ENCODE results near the gene CDCA7L.

Gene CDCA7L, protein sequence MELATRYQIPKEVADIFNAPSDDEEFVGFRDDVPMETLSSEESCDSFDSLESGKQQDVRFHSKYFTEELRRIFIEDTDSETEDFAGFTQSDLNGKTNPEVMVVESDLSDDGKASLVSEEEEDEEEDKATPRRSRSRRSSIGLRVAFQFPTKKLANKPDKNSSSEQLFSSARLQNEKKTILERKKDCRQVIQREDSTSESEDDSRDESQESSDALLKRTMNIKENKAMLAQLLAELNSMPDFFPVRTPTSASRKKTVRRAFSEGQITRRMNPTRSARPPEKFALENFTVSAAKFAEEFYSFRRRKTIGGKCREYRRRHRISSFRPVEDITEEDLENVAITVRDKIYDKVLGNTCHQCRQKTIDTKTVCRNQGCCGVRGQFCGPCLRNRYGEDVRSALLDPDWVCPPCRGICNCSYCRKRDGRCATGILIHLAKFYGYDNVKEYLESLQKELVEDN

DNA sequence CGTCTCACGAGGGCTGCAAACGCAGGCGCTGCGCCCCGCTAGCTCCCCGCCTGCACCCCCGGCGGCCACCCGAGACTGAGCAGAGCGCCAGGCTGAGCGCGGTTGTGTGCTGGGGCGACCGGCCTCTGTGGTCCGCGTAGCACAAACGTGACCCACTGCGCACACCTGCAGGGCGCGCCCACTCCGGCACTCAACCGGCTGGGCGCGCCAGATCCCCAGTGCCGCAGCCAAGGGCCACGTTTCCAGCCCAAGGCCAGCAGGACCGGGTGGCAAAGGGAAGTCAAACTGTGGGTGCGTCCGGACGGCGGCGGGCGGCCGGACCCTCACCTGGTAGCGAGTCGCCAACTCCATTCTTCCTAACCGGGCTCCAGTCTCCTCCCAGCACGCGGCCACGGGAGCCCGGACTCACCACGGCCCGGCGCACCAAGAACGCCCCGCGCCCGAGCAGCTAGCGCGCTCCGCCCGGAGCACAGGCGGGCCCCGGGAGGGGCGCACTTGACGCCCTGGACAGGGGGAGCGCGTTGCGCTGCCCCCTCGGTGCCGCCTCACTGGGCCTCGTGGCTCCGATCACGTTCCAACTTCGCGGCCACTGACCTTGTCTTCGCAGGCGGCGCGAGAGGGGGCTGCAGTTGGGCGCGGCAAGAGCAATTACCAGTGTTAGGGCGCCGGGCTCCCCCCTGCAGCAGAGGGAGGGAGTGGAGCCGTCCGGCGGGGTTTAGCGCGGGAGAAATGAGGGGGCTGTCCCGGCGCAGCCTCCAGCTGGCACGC lies at the start of gene CDCA7L:
TSS of gene CDCA7L (minus strand) at position 446 of the 768 bp plus-strand sequence. CDS start at position 351, 95 bp downstream.
- peak; percentile 93 for DNase-seq (ENCODE audit: low spot score)

GRCh38 chr7:21986096-21986495 lies 40.4 kb upstream of the CDCA7L start:
- DNase-seq (ENCODE audit: low spot score): no peak

GRCh38 chr7:21984042-21984441 lies 38.3 kb upstream of the CDCA7L start:
- no peak for DNase-seq (ENCODE audit: low spot score)

GRCh38 chr7:21983056-21983455 lies 37.4 kb upstream of the CDCA7L start:
- DNase-seq (ENCODE audit: low spot score): no peak

DNA sequence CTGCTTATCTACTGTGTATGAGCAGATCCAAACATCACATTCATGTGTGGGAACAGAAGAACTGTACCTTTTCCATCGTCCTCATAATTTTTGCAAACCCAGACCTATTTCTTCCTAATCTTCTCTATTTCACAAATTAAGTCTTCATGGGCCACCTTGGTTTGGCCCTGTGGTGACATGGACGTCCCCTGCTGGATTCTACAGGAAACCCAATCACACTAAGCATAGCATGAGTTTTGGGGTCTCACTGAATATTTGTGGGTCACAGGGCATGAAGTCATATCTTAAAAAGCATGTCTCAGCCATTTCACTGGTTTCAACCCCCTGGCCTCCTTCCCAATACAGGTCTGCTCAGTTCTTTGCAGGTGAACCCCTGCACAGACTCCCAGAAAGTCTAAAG lies 35.8 kb upstream of the CDCA7L start:
- no peak for DNase-seq (ENCODE audit: low spot score)

GRCh38 chr7:21980926-21981500 lies 35.3 kb upstream of the CDCA7L start:
- DNase-seq (ENCODE audit: low spot score): no peak

- no peak for DNase-seq (ENCODE audit: low spot score)
Observed at GRCh38 chr7:21972397-21972784, 26.7 kb upstream of the CDCA7L start.

- DNase-seq (ENCODE audit: low spot score): no peak
Observed at GRCh38 chr7:21971780-21972396, 26.2 kb upstream of the CDCA7L start.

GRCh38 chr7:21969822-21970221 lies 24.1 kb upstream of the CDCA7L start:
- DNase-seq (ENCODE audit: low spot score): no peak

- no peak for DNase-seq (ENCODE audit: low spot score)
Observed at GRCh38 chr7:21967598-21968003, 21.9 kb upstream of the CDCA7L start.

DNA sequence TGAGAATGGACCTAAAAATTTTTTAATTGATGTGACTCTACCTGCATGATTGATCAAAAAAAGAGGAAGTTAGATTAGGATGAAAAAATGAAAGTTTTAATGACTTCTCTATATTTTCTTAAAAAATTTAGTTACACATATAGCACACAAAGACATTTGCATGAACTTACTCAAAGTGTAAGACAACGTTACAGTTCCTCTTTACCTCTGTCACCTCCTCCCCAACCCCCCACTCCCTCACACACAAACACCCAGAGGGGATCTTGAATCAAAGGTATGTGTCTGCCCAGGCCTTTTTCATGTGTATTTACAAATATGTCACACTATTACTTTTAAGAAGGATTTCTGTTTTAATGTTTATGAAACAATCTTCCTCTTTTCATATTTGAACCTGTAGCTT lies 20.6 kb upstream of the CDCA7L start:
- DNase-seq (ENCODE audit: low spot score): no peak

- no peak for DNase-seq (ENCODE audit: low spot score)
Observed at GRCh38 chr7:21965291-21965690, 19.6 kb upstream of the CDCA7L start.

DNA sequence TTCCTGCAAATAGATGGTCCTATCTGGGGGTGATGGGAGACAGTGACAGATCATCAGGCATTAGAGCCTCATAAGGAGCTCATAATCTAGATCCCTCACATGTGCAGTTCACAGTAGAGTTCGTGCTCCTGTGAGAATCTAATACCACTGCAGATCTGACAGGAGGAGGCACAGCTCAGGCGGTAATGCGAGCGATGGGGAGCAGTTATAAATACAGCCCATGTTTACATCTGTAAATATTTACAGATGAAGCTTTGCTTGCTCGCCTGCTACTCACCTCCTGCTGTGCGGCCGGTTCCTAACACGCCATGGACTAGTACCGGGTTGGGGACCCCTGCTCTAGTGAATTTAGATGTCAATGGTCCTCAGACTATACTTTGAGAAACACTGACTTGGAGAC lies 17.0 kb upstream of the CDCA7L start:
- DNase-seq (ENCODE audit: low spot score): no peak

GRCh38 chr7:21960922-21961321 lies 15.2 kb upstream of the CDCA7L start:
- DNase-seq (ENCODE audit: low spot score): peak; percentile 76

DNA sequence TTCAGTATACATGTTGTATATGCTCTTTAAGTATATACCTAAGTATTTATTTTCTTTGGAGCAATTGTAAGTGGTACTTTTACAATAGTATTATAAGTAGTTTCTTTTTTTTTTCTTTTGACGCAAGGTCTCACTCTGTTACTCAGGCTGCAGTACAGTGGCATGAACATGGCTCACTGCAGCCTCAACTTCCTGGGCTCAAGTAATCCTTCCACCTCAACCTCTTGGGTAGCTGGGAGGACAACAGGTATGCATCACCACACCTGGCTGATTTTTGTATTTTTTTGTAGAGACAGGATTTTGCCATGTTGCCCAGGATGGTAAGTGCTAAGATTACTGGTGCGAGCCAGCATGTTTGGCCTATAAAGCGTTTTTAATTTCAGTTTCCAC lies 13.7 kb upstream of the CDCA7L start:
- no peak for DNase-seq (ENCODE audit: low spot score)

- no peak for DNase-seq (ENCODE audit: low spot score)
Observed at GRCh38 chr7:21953781-21954180, 8.1 kb upstream of the CDCA7L start.

DNA sequence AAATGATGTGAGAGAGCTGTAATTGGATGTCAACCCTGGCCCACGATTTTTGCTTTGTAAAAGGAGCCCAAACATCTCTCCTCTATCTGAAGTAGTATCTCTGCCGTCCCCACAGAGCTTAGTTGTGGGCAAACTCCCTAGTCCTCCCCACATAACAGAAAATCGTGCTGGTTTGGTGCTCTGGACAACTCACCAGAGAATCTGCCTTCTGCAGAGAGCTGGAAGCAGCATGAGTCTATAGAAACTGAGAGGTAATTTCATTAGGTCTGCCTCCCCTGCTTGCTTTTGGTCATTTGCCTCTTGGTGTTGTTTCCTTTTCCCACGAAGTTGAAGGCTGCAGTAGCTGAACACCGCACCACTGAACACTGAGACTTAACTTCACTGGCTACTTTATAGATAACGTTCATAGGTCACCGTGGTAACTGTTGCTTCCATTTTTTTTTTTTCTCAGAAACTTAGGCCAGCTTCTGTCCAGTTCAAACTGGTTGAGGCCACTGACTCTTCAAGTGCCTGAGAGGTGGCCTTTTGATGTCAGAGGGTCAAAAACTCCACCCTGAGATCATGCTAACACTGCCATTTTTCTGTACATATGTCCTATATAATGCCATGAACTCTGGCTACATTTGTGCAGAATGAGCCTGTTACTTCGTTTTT lies 3.3 kb upstream of the CDCA7L start:
- no peak for DNase-seq (ENCODE audit: low spot score)

DNA sequence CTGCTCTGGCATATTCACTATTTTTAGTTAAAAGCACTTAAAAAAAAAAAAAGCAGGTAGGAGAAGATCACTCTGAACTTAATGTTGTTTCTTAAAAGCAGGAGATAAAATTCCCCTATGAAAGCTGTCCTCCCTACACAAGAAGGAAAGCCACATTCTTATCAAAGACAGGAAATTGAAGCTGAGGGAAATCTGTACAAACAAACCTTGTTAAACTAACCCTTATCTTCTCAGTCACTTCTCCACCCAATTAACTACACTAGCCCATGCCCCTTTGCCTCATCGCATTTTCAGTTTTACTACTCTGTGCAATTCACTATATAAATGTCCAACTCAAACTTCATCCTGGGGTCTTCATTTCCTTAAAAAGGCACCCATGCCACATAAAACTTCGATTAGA lies 2.7 kb upstream of the CDCA7L start:
- no peak for DNase-seq (ENCODE audit: low spot score)

- DNase-seq (ENCODE audit: low spot score): no peak
Observed at GRCh38 chr7:21947946-21948345, 2.2 kb upstream of the CDCA7L start.

DNA sequence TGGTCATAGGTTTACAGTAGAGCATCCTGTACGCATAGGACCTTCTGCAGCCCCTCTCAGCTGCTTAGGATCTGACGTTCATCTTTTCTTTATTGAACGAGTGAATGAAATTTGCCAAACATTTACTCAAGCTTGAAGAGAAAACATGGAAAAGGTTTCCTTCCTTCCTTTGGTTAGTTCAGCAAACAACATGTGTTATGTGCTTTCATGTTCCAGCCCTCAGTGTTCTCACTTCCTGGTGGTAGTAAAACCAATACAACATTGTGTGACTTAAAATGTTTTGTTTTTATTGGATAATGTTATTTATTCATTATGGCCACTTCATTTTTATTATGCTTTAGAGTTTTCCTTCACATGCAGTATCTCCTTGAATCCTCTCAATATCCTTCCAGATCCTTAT lies 1.4 kb upstream of the CDCA7L start:
- DNase-seq (ENCODE audit: low spot score): no peak

- DNase-seq (ENCODE audit: low spot score): no peak
Observed at GRCh38 chr7:21946222-21946709, 567 bp upstream of the CDCA7L start.
